Activated naive CD8-positive, alpha-beta T cell treated with anti-CD3 and anti-CD28 coated beads for 36 hours (primary cell): ENCODE measurements around the gene BTNL2. TPM values are rescaled to one million over a fixed set of nuclear protein-coding genes. Genes with fewer than 3 reads are reported as not detected.

ENCODE experiments used
- DNase-seq: peaks from one replicate; pipeline ENCODE4 v3.0.0; 2021
- H3K27ac Mint-ChIP-seq: one replicate; pipeline ENCODE4 v1.8.0; 2022; ENCODE audit warnings: mild to moderate bottlenecking, moderate library complexity, mixed read lengths
- H3K27me3 Mint-ChIP-seq: one replicate; pipeline ENCODE4 v1.8.0; 2022; ENCODE audit warnings: mild to moderate bottlenecking, mixed read lengths
- H3K36me3 Mint-ChIP-seq: one replicate; pipeline ENCODE4 v1.8.0; 2021; ENCODE audit warnings: mild to moderate bottlenecking, mixed read lengths
- H3K4me1 Mint-ChIP-seq: one replicate; pipeline ENCODE4 v1.8.0; 2021; ENCODE audit warnings: mixed read lengths
- H3K4me3 Mint-ChIP-seq: one replicate; pipeline ENCODE4 v1.8.0; 2022; ENCODE audit warnings: mild to moderate bottlenecking, moderate library complexity, mixed read lengths
- H3K9me3 Mint-ChIP-seq: one replicate; pipeline ENCODE4 v1.8.0; 2022; ENCODE audit warnings: mixed read lengths
- total RNA-seq, 2 experiments: library from RNA; stranded (reverse); gene quantifications; one replicate each; pipeline ENCODE4 v1.2.3, GENCODE V29; 2021

The BTNL2 gene
- total RNA-seq, 2 experiments from 2014 or later = not detected

DNA sequence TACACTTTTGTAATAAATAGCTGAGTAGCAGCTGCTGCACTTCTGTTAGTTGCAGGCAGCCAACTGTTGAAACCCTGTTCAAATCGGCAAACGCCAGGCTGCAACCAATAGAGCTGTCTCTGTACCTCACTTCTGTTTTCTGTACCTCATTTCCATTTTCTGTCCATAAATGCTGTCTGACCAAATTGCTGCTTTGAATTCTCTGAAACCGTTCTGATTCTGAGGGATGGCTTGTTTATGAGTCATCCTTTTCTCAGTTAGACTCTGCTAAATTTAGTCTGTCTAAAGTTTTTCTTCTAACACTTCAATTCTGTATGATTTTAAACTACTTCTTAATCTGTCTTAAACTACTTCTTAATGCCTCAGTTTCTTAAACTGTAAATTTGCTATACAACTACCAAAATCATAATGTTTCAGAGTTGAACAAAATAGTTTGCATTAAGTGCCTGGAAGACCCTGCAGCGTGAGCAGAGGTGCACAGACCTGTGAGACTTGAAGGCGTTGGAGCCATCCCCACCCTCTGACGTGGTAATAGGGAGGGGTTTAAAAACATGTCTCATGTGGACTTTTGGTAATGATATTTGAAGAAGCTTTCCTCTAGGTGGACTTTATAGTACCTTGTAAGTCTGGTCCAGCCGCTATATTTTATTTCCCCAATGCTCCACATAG is 9.6 kb downstream of the BTNL2 start:
- no peak for DNase-seq
- Mint-ChIP-seq H3K9me3 (no peaks in the 10 kb centered on the region), H3K27ac (no peak overlapping the region), H3K36me3 (no peaks in the 10 kb centered on the region), H3K27me3 (peaks cover 23% of the 10 kb centered on the region), H3K4me3 (no peak overlapping the region), H3K4me1 (peaks cover 5% of the 10 kb centered on the region)

DNA sequence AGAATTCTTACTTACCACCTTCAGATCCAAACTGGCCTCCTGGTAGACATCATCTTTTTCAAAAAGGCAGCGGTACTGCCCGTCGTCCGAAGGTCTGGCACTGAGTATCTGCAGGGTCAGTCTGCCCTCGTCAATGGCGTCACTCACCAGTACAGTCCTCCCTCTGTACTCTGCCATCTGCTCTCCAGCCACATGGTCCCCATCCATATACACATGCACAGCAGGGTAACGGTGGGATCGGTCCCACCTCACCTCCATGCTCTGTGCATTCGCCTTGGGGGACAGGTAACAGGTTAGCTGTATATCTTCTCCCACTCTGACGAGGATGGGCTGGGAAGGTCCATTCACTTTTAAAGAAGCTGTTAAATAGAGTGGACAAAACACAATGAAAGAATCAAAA is 11.0 kb downstream of the BTNL2 start:
- Mint-ChIP-seq H3K9me3 (no peaks in the 10 kb centered on the region), H3K27ac (no peak overlapping the region), H3K27me3 (peaks cover 23% of the 10 kb centered on the region), H3K36me3 (no peaks in the 10 kb centered on the region), H3K4me3 (no peak overlapping the region), H3K4me1 (peaks cover 5% of the 10 kb centered on the region)
- no peak for DNase-seq

DNA sequence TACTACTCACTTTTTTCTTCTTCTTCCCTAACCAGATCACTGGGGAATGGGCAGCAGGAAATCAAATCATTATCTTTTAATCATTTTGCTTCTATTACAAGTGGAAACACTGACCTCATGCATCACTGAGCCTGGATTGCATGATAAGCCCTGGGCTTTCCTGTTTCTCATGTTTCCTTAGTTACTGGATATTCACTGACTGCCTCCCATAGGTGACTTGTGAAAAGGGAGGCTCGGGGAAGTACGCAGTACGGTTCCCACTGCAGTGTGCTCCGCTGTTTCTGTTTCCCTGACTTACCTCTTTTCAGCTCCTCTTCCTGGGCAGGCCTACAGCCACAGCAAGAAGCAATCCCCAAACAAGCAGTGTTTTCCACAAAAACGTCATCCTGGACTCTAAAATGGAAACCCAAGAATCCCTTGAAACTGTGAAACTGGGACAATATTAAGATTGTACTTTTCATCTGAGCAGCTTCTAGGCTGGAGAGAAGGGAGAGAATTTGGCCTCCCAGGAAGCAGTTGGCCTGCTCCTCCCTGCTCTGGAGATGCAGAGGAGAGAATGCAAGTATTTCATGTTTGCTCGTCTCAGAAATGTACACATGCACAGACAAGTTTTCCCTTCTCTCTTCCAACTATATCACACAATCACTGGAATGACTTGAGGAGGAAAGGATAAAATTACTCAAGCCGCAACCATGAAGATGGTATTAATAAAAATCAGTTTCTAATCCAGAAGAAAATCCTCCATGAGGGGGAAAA is 13.1 kb downstream of the BTNL2 start:
- no peak for DNase-seq
- Mint-ChIP-seq H3K27me3 (peaks cover 27% of the 10 kb centered on the region), H3K4me1 (peaks cover 5% of the 10 kb centered on the region), H3K36me3 (no peaks in the 10 kb centered on the region), H3K27ac (no peak overlapping the region), H3K9me3 (no peaks in the 10 kb centered on the region), H3K4me3 (no peak overlapping the region)

DNA sequence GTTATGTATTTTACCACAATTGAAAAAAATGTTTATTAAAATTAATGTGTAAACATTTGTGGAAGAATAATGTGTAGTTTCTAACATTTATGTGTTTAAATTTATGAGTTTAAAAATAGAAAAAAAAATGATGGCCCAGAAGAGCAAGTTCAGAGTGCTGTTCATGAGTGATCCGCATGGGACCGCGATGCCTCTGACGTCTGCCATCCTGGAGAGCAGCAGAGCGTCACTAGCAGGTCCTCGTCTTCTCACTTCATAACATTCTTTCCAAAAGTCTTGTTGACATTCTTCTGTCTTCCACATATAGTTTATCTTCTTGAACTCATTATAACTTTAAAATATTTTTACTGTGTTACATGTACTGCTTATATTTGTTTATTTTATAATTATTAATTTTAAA is 15.5 kb downstream of the BTNL2 start:
- peaks cover 34% of the 10 kb centered on the region for H3K27me3 Mint-ChIP-seq
- DNase-seq = no peak
- H3K4me1 Mint-ChIP-seq = no peaks in the 10 kb centered on the region
- H3K4me3 Mint-ChIP-seq = no peak overlapping the region
- no peaks in the 10 kb centered on the region for H3K36me3 Mint-ChIP-seq
- H3K9me3 Mint-ChIP-seq = no peaks in the 10 kb centered on the region
- no peak overlapping the region for H3K27ac Mint-ChIP-seq

DNA sequence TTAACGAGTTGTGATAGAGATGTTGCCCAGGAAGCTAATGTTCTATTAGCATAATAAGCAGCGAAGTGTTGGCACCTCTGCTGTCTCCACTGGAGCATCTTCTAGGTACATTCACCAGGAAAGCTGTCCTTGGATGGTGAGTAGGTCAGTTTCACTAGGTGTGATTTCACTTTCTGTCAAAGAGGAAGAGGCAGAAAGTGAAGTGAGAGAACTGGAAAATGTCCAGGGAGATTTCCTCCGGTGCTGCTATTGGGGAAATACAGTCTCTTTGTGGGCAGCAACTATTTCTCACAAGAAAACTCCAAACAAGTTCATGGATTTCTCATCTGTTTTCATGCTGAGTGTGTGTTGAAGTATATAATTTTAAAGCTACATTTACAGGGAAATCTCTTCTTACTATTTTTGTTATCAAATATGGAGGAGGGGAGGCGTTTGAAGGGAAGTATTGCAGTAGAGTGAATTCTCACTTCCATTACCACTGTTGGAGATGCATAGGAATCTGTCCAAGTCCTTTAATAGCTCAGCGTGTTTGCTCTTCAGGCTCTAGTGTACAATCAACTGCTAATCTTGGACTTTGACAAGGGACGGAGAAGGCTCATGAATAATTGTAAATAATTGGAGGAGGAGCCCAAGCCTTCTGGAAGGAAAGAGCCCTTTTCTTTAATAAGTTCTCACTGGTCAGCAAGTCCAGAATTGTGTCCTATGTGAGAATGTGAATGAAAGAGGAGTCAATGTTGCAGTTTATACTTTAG is 19.2 kb downstream of the BTNL2 start:
- DNase-seq = no peak
- H3K9me3 Mint-ChIP-seq = no peaks in the 10 kb centered on the region
- no peak overlapping the region for H3K4me3 Mint-ChIP-seq
- no peaks in the 10 kb centered on the region for H3K36me3 Mint-ChIP-seq
- H3K27ac Mint-ChIP-seq = no peak overlapping the region
- H3K27me3 Mint-ChIP-seq = peaks cover 20% of the 10 kb centered on the region
- H3K4me1 Mint-ChIP-seq = no peaks in the 10 kb centered on the region

DNA sequence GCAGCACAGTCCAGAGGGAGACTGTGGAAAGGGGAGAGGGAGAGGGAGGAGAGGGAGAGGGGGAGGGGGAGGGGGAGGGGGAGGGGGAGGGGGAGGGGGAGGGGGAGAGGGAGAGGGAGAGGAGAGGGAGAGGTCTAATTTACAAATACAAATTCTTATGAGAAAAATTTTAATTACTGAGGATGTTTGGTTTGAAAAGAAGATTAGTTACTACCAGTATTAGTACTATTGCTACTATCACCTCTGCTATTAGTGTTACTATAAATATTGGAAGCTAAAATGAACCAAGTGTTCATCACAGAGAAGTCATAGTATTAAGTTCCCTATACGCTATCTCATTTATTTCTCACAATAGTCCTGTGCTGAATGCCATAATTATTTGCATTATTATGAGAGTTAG is 20.9 kb downstream of the BTNL2 start:
- no peak for DNase-seq
- peaks cover 20% of the 10 kb centered on the region for H3K27me3 Mint-ChIP-seq
- no peak overlapping the region for H3K4me3 Mint-ChIP-seq
- H3K4me1 Mint-ChIP-seq = no peaks in the 10 kb centered on the region
- H3K9me3 Mint-ChIP-seq = no peaks in the 10 kb centered on the region
- H3K36me3 Mint-ChIP-seq = no peaks in the 10 kb centered on the region
- H3K27ac Mint-ChIP-seq = no peak overlapping the region

DNA sequence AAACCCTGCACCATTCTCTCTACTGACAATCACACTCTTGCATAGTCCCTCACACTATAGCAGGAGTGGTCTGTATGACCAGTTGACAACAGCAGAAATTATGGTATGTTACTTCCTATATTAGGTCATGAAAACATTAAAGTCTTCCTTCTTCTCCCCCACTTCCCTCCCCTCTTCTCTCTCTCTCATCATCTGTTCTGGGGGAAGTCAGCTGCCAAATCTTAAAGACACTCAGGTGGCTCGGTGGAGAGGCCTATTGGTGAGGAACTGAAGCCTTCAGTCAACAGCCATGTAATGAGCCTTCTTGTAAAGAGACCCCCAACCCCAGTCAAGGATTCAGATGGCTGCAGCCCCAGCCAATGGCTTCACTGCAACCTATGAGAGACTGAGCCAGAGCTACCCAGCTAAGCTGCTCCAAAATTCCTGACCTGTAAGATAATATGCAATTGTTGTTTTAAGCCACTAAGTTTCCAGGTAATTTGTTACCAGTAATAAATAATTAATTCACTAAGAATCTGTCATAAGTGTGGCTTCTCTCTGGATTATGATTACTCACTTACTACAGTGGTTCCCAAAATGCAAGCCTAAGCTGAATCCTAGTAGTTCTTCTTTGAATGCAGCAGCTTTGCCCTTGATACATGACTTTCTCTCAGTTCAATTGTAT is 24.1 kb downstream of the BTNL2 start:
- Mint-ChIP-seq H3K27ac (no peak overlapping the region), H3K27me3 (peaks cover 3% of the 10 kb centered on the region), H3K9me3 (no peaks in the 10 kb centered on the region), H3K36me3 (no peaks in the 10 kb centered on the region), H3K4me3 (no peak overlapping the region), H3K4me1 (no peaks in the 10 kb centered on the region)
- DNase-seq = no peak

DNA sequence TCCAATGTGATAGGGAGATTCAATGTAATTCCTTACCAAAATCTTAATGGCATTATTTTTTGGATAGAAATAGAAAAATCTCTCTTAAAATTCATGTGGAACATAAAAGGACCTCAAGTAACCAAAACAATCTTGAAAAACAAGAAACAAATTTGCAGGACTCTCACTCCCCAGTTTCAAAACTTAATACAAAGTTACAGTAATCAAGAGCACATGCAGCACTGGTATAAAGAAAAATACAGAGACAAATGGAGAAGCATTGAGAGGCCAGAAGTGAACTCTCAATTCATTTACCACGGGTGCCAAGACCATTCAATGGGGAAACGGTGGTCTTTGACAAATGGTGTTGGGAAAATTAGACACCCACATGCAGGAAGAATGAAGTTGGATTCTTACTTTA is 27.4 kb downstream of the BTNL2 start:
- DNase-seq = no peak
- no peaks in the 10 kb centered on the region for H3K4me1 Mint-ChIP-seq
- H3K36me3 Mint-ChIP-seq = no peaks in the 10 kb centered on the region
- no peaks in the 10 kb centered on the region for H3K9me3 Mint-ChIP-seq
- H3K27ac Mint-ChIP-seq = no peak overlapping the region
- peaks cover 10% of the 10 kb centered on the region for H3K27me3 Mint-ChIP-seq
- H3K4me3 Mint-ChIP-seq = no peak overlapping the region

DNA sequence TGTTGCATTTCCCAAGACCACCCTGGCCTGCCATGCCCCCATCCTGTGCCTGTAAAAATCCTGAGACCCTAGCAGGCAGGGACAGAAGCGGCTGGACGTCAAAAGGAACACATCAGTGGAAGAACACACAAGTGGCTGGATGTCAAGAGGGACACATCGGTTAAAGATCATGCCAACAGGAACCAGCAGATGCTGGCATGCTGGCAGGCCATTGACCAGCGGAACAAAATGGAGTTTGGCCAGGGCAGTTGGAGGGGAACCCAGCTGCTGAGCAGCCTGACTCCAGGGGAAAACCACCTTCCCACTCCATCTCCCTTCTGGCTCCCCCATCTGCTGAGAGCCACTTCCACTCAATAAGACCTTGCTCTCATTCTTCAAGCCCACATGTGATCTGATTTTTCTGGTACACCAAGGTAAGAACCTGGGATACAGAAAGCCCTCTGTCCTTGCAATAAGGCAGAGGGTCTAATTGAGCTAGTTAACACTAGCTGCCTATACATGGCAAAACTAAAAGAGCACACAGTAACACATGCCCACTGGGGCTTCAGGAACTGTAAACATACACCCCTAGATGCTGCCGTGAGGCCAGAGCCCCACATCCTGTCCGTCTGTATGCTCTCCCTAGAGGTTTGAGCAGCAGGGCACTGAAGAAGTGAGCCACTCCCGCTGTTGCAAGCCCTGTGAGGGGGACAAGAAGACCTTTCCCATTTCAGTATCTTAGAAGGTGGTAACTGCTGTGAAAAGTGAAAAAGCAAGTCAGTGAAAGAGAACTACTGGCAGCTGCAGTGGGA is 31.0 kb downstream of the BTNL2 start:
- DNase-seq = no peak
- no peaks in the 10 kb centered on the region for H3K4me1 Mint-ChIP-seq

DNA sequence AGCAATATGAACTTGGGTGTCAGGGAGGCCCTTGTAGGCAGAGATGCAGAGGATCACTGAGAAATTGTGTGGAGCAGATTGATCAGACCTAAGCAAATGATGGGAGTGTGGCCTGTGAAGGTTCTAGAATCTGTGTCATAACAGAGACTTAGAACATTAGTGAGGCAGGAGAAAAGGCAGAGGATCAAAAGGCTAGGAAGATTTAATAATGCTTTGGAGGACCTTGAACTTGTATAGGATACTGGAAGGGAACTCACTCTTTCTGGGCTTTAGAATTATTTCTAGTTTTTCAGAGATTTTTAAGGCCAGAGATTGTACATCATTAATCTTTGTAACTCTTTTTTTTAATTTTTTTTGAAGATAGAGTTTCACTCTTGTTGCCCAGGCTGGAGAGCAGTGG is 35.2 kb downstream of the BTNL2 start, which contains the start of gene TSBP1:
TSS of gene TSBP1 (minus strand) at position 101 of the 400 bp plus-strand sequence. CDS start 197 bp downstream, outside the sequence.
- Mint-ChIP-seq H3K9me3 (no peaks in the 10 kb centered on the region), H3K4me3 (no peak within 1 kb of the TSS), H3K4me1 (no peaks in the 10 kb centered on the region), H3K36me3 (no peaks in the 10 kb centered on the region), H3K27ac (no peak within 1 kb of the TSS), H3K27me3 (peaks cover 23% of the 10 kb centered on the region)
- DNase-seq = no peak

More for the DNA sequence above, 31.0 kb downstream of the BTNL2 start:
- H3K4me3 Mint-ChIP-seq = no peak overlapping the region
- H3K27me3 Mint-ChIP-seq = peaks cover 19% of the 10 kb centered on the region
- H3K36me3 Mint-ChIP-seq = no peaks in the 10 kb centered on the region
- no peaks in the 10 kb centered on the region for H3K9me3 Mint-ChIP-seq
- H3K27ac Mint-ChIP-seq = no peak overlapping the region

DNA sequence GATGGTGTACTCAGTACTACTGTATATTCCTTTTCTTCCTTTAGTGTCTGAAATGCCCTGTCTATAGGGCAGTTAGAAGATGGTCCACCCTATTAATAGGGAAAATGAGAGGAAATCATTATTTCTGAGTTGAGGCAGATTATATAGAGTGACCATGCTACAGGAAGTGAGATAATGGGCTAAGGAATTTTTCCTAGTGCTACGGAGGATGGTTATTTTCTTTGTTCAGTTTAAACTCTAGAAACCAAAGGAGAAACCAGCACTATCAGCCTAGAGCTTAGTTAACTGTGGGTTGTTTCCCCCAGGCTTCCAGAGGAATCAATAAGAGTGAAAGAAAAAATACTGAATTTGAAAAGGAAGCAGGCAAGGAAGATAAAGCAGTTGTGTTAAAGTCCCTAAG is 35.8 kb downstream of the BTNL2 start:
- no peak for DNase-seq
- no peak overlapping the region for H3K27ac Mint-ChIP-seq

DNA sequence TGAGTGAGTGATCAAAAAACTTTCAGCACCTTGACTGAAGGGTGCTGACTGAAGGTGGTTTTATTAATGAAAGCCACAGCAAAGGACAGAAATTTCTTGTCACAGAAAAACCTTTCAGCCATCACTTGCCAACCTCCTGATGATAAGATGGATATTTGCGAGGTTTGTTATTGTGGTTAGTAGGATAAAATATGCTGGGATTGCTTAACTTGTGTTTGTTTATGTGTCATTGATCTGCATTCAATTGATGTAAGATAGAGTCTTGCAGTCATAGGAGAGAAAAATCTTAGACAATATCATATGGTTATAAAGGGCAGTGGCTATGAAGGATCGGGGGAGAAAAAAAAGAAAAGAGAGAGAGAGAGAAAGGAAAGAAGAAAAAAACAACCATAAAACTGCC is 36.5 kb downstream of the BTNL2 start:
- Mint-ChIP-seq H3K4me1 (no peaks in the 10 kb centered on the region), H3K27me3 (peaks cover 26% of the 10 kb centered on the region), H3K4me3 (no peak overlapping the region), H3K36me3 (no peaks in the 10 kb centered on the region), H3K9me3 (no peaks in the 10 kb centered on the region), H3K27ac (no peak overlapping the region)
- DNase-seq = no peak

More for the DNA sequence above, 35.8 kb downstream of the BTNL2 start:
- no peaks in the 10 kb centered on the region for H3K36me3 Mint-ChIP-seq
- H3K9me3 Mint-ChIP-seq = no peaks in the 10 kb centered on the region
- H3K4me1 Mint-ChIP-seq = no peaks in the 10 kb centered on the region
- no peak overlapping the region for H3K4me3 Mint-ChIP-seq
- H3K27me3 Mint-ChIP-seq = peaks cover 23% of the 10 kb centered on the region

DNA sequence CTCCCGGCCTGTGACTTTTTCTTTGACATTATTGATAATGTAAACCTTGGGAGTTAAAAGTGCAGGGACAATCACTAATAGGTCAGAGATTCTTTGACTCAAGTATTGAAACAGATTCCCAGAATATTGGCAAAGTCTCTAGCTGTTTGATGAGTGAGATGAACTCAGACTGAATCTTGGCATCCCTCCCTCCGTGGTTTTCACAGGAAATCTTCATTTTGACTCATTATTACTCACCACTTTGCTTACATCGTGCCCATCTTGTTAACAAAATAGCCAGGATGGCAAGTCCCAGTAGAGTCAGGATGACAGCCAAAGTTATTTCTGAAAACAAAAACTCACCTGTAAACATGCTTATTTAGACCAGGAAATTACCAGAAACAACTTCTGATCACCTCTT is 37.3 kb downstream of the BTNL2 start:
- no peaks in the 10 kb centered on the region for H3K9me3 Mint-ChIP-seq
- peaks cover 32% of the 10 kb centered on the region for H3K27me3 Mint-ChIP-seq
- no peak overlapping the region for H3K4me3 Mint-ChIP-seq
- no peak for DNase-seq
- no peak overlapping the region for H3K27ac Mint-ChIP-seq
- H3K4me1 Mint-ChIP-seq = no peaks in the 10 kb centered on the region
- H3K36me3 Mint-ChIP-seq = no peaks in the 10 kb centered on the region

DNA sequence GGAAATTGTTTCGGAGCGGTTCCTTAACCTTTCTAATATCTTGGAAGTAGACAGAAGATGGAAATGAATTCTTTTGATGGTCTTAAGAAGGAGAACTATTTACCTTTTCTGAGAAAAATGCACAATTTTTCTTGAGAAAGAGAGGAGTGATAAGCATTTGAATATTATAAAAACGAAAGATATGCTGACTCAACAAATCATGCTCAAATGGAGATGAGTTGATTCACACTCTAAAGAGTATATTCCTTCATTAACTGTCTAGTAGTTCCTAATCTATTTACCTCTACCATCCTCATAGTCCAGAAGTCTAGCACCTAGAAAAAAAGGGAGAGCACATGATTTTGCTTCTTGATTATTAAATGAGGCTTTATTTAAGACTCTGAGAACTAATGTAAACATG is 39.3 kb downstream of the BTNL2 start:
- H3K9me3 Mint-ChIP-seq = no peaks in the 10 kb centered on the region
- H3K4me1 Mint-ChIP-seq = no peaks in the 10 kb centered on the region
- peaks cover 29% of the 10 kb centered on the region for H3K27me3 Mint-ChIP-seq
- H3K27ac Mint-ChIP-seq = no peak overlapping the region
- no peak overlapping the region for H3K4me3 Mint-ChIP-seq
- DNase-seq = no peak
- H3K36me3 Mint-ChIP-seq = no peaks in the 10 kb centered on the region
